ENCODE results near the gene PIH1D1. TPM values are rescaled to one million over a fixed set of nuclear protein-coding genes. Genes with fewer than 3 reads are reported as not detected.
A peak's percentile ranks its signal among the peaks of the same experiment; 100 is the strongest.

The PIH1D1 gene
- total and polyA plus RNA-seq, 2 of the 8 experiments (the other 6 are each of a cell fraction or from before 2014, with no cell fraction given): 146 to 195 TPM

GRCh38 chr19:49451430-49452181 is at the start of gene PIH1D1 (continued):
- TF ChIP-seq CHD7 (IDR thresholded peaks at IDR 0.05; ENCODE audit: insufficient replicate concordance, low read length) (no peak), GTF2F1 (IDR thresholded peaks at IDR 0.05; ENCODE audit: borderline replicate concordance, low read depth, low read length) (no peak), EZH2 (IDR thresholded peaks at IDR 0.05; ENCODE audit: low read depth, low read length, severe bottlenecking) (no peak), POLR2AphosphoS5 (IDR thresholded peaks at IDR 0.05; ENCODE audit: low read depth, low read length) (peak; percentile 88), KDM5A (IDR thresholded peaks at IDR 0.05; ENCODE audit: low read length) (peak; percentile 40; the same call in 1 of the 2 replicates), EP300 (IDR thresholded peaks at IDR 0.05; ENCODE audit: borderline replicate concordance in 1 of 2, low read depth in 2 of 2, low read length in 2 of 2) (no peak), KDM4A (IDR thresholded peaks at IDR 0.05; ENCODE audit: low read depth, low read length, severe bottlenecking) (peak; percentile 31), SIX5 (IDR thresholded peaks at IDR 0.05; ENCODE audit: low read depth, low read length) (no peak), CBX5 (IDR thresholded peaks at IDR 0.05; ENCODE audit: low read depth, low read length) (no peak)

All from H1 (cell line).